ENCODE results near the gene OR52W1. TPM values are rescaled to one million over a fixed set of nuclear protein-coding genes. Genes with fewer than 3 reads are reported as not detected.

Gene OR52W1
- polyA plus RNA-seq, 1 experiment = not detected

GRCh38 chr11:6225024-6225423 lies 26.0 kb downstream of the OR52W1 start:
- Histone ChIP-seq H3K27ac (ENCODE audit: low read depth, low read length) (no peak overlapping the region), H3K4me3 (ENCODE audit: low read depth, low read length) (no peak overlapping the region), H3K9me3 (ENCODE audit: control insufficient read depth, insufficient read depth, low read length) (no peaks in the 10 kb centered on the region), H3K27me3 (ENCODE audit: control insufficient read depth, insufficient read depth, low read length) (no peaks in the 10 kb centered on the region)
- ChIA-PET POLR2A (no interaction called here), CTCF (interaction anchor here (1.1 to 2.1 kb wide), 4 partner anchors 9 to 154 kb away, joined by 3 to 7 read pairs (median 4); partner anchors contain the start of gene FHIP1B)
- TF ChIP-seq CTCF (IDR thresholded peaks at IDR 0.05; ENCODE audit: low read depth, low read length) = no peak
- DNase-seq (ENCODE audit: low read depth, low spot score) = no peak

DNA sequence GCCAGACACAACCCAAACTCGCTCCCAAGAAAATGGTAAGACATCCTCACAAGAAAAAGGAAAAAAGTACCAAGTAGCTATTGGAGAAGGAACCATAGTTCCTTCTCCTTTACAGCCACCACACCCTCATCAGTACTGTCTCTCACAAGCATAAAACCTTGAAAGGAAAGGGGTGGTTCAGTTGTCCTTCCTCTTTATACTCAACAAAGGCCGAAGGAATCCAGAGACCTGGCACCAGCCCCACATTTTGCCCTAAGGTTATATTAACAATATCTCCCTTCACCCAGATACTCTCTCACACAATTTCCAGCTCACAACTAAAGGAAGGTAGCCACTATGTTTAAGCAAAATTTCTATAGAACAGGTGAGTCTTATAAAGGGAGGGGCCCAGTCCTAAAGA lies 26.9 kb downstream of the OR52W1 start:
- H3K9me3 ChIP-seq (ENCODE audit: control insufficient read depth, insufficient read depth, low read length) = no peaks in the 10 kb centered on the region
- H3K4me3 ChIP-seq (ENCODE audit: low read depth, low read length) = no peak overlapping the region
- no peak for TF ChIP-seq CTCF (IDR thresholded peaks at IDR 0.05; ENCODE audit: low read depth, low read length)
- ChIA-PET CTCF (interaction anchor here (1.2 to 2.1 kb wide), 3 partner anchors 8 to 153 kb away, joined by 3 to 7 read pairs (median 4); partner anchors contain the start of gene FHIP1B), POLR2A (no interaction called here)
- no peaks in the 10 kb centered on the region for H3K27me3 ChIP-seq (ENCODE audit: control insufficient read depth, insufficient read depth, low read length)
- H3K27ac ChIP-seq (ENCODE audit: low read depth, low read length) = no peak overlapping the region
- no peak for DNase-seq (ENCODE audit: low read depth, low spot score)

- Histone ChIP-seq H3K27ac (ENCODE audit: low read depth, low read length) (no peak overlapping the region), H3K4me3 (ENCODE audit: low read depth, low read length) (no peak overlapping the region), H3K9me3 (ENCODE audit: control insufficient read depth, insufficient read depth, low read length) (no peaks in the 10 kb centered on the region), H3K27me3 (ENCODE audit: control insufficient read depth, insufficient read depth, low read length) (no peaks in the 10 kb centered on the region)
- no peak for TF ChIP-seq CTCF (IDR thresholded peaks at IDR 0.05; ENCODE audit: low read depth, low read length)
- ChIA-PET POLR2A (no interaction called here), CTCF (interaction anchor here (1.4 to 2.1 kb wide), 2 partner anchors 22 to 134 kb away, joined by 6 to 11 read pairs; no protein-coding TSS in a partner anchor)
- no peak for DNase-seq (ENCODE audit: low read depth, low spot score)
Measured at GRCh38 chr11:6228520-6228919, 29.5 kb downstream of the OR52W1 start.

GRCh38 chr11:6229911-6230310 lies 30.9 kb downstream of the OR52W1 start:
- POLR2A ChIA-PET = no interaction called here

More at GRCh38 chr11:6229911-6230310, 30.9 kb downstream of the OR52W1 start:
- Histone ChIP-seq H3K27ac (ENCODE audit: low read depth, low read length) (no peak overlapping the region), H3K4me3 (ENCODE audit: low read depth, low read length) (no peak overlapping the region), H3K9me3 (ENCODE audit: control insufficient read depth, insufficient read depth, low read length) (no peaks in the 10 kb centered on the region), H3K27me3 (ENCODE audit: control insufficient read depth, insufficient read depth, low read length) (no peaks in the 10 kb centered on the region)
- no peak for DNase-seq (ENCODE audit: low read depth, low spot score)
- TF ChIP-seq CTCF (IDR thresholded peaks at IDR 0.05; ENCODE audit: low read depth, low read length) = no peak
- CTCF ChIA-PET = interaction anchor here (0.8 to 1.4 kb wide), 4 partner anchors 20 to 149 kb away, joined by 4 to 7 read pairs (median 5); no protein-coding TSS in a partner anchor
